Sigmoid colon (tissue), 4 donors: ENCODE measurements around the gene FERMT2.

Experiments
- EP300 ChIP-seq, 4 donors: sonication (generic); formaldehyde crosslinking; IDR thresholded peaks; one replicate each; pipeline ENCODE4 v1.6.1; 2017; ENCODE audit warnings: antibody characterized with exemption in 4 of 4
- POLR2AphosphoS5 ChIP-seq, 4 donors: sonication (generic); formaldehyde crosslinking; IDR thresholded peaks; one replicate each; pipeline ENCODE4 v1.6.1; 2017; ENCODE audit warnings: antibody characterized with exemption in 4 of 4
- TF ChIP-seq, protein P1 (sequence below), 4 experiments: fragments of 450-650 bp in 3 of 4; fragments of 200-600 bp in 1 of 4; IDR thresholded peaks; one replicate each; pipeline ENCODE4 v1.5.1; 2016 to 2019; ENCODE audit warnings: antibody characterized with exemption in 4 of 4, mild to moderate bottlenecking in 3 of 4, moderate library complexity in 2 of 4

- TF ChIP-seq, protein P1, sequence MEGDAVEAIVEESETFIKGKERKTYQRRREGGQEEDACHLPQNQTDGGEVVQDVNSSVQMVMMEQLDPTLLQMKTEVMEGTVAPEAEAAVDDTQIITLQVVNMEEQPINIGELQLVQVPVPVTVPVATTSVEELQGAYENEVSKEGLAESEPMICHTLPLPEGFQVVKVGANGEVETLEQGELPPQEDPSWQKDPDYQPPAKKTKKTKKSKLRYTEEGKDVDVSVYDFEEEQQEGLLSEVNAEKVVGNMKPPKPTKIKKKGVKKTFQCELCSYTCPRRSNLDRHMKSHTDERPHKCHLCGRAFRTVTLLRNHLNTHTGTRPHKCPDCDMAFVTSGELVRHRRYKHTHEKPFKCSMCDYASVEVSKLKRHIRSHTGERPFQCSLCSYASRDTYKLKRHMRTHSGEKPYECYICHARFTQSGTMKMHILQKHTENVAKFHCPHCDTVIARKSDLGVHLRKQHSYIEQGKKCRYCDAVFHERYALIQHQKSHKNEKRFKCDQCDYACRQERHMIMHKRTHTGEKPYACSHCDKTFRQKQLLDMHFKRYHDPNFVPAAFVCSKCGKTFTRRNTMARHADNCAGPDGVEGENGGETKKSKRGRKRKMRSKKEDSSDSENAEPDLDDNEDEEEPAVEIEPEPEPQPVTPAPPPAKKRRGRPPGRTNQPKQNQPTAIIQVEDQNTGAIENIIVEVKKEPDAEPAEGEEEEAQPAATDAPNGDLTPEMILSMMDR (IDR thresholded peaks at IDR 0.05), result no peak
- TF ChIP-seq POLR2AphosphoS5 (IDR thresholded peaks at IDR 0.05) (no peak), EP300 (IDR thresholded peaks at IDR 0.05) (no peak)
Measured at GRCh38 chr14:52929192-52929807, 21.6 kb downstream of the FERMT2 start.
